ENCODE data around the gene UBE3B.

UBE3B gene

GRCh38 chr12:109582636-109583035, 105.2 kb downstream of the UBE3B start:
- Histone ChIP-seq H3K27ac (replicated peaks) (no peak overlapping the region), H3K27me3 (ENCODE audit: insufficient read depth, poor library complexity, severe bottlenecking) (no peaks in the 10 kb centered on the region), H3K4me3 (replicated peaks; ENCODE audit: insufficient read depth, low read length) (no peak overlapping the region)
- TF ChIP-seq REST (IDR thresholded peaks at IDR 0.05; ENCODE audit: insufficient replicate concordance, low read depth) = no peak
- TF ChIP-seq SPI1 (IDR thresholded peaks at IDR 0.05; ENCODE audit: borderline replicate concordance, low read depth) = no peak
- TF ChIP-seq POLR2AphosphoS5 (IDR thresholded peaks at IDR 0.05; ENCODE audit: low read depth) = no peak
- no peak for TF ChIP-seq GABPA (IDR thresholded peaks at IDR 0.05; ENCODE audit: low read depth)
- no peak for TF ChIP-seq CTCF (IDR thresholded peaks at IDR 0.05; ENCODE audit: insufficient read depth, low read length)
- DNase-seq (ENCODE audit: low read depth in 1 of 2, low spot score in 1 of 2) = no peak

- H3K4me3 ChIP-seq (replicated peaks; ENCODE audit: insufficient read depth, low read length) = no peak overlapping the region
- no peaks in the 10 kb centered on the region for H3K27me3 ChIP-seq (ENCODE audit: insufficient read depth, poor library complexity, severe bottlenecking)
- no peak for TF ChIP-seq POLR2AphosphoS5 (IDR thresholded peaks at IDR 0.05; ENCODE audit: low read depth)
- DNase-seq (ENCODE audit: low read depth in 1 of 2, low spot score in 1 of 2) = no peak
- no peak overlapping the region for H3K27ac ChIP-seq (replicated peaks)
These were observed 106.3 kb downstream of the UBE3B start for GRCh38 chr12:109583733-109584132.
